Sigmoid colon (tissue), 7 donors: ENCODE data around the gene PATJ. TPM values are rescaled to one million over a fixed set of nuclear protein-coding genes. Genes with fewer than 3 reads are reported as not detected.
"Not testable (repeated sequence)": the region's sequence is repeated elsewhere in the genome, so short reads cannot be mapped to it uniquely, and the experiment has no call there.

Experiments
- DNase-seq: peaks from one replicate; pipeline ENCODE4 v3.0.0-alpha.2; 2019
- H3K27ac ChIP-seq, 4 donors: fragments of 200-600 bp; sonication (generic); one replicate each; pipeline ENCODE4 v1.5.1; 2016 to 2019; ENCODE audit warnings: mild to moderate bottlenecking in 1 of 4
- H3K27me3 ChIP-seq, 3 donors: fragments of 200-600 bp; sonication (generic); one replicate each; pipeline ENCODE4 v1.5.1; 2019; ENCODE audit warnings: mild to moderate bottlenecking in 1 of 3
- H3K36me3 ChIP-seq, 4 donors: fragments of 200-600 bp; sonication (generic); one replicate each; pipeline ENCODE4 v1.5.1; 2016 to 2019
- H3K4me1 ChIP-seq, 4 donors: fragments of 200-600 bp; sonication (generic); one replicate each; pipeline ENCODE4 v1.5.1; 2017 to 2019
- H3K4me3 ChIP-seq, 4 donors: fragments of 200-600 bp; sonication (generic); one replicate each; pipeline ENCODE4 v1.5.1; 2017 to 2019; ENCODE audit warnings: mild to moderate bottlenecking in 2 of 4, moderate library complexity in 1 of 4
- H3K9me3 ChIP-seq, 4 donors: fragments of 200-600 bp in 3 of 4; sonication (generic) in 3 of 4; one replicate each; pipeline versions ENCODE4 v1.5.1 to v1.6.1; 2013 to 2019
- CTCF ChIP-seq, 4 experiments: fragments of 450-650 bp in 3 of 4; fragments of 200-600 bp in 1 of 4; IDR thresholded peaks; one replicate each; pipeline ENCODE4 v1.5.1; 2016 to 2019; ENCODE audit warnings: antibody characterized with exemption in 4 of 4, mild to moderate bottlenecking in 3 of 4, moderate library complexity in 2 of 4
- EP300 ChIP-seq, 4 donors: sonication (generic); formaldehyde crosslinking; IDR thresholded peaks; one replicate each; pipeline ENCODE4 v1.6.1; 2017; ENCODE audit warnings: antibody characterized with exemption in 4 of 4
- POLR2A ChIP-seq, 2 donors: fragments of 450-650 bp; IDR thresholded peaks; one replicate each; pipeline ENCODE4 v1.6.1; 2016; ENCODE audit warnings: antibody characterized with exemption in 2 of 2, mild to moderate bottlenecking in 2 of 2, moderate library complexity in 2 of 2
- POLR2AphosphoS5 ChIP-seq, 4 donors: sonication (generic); formaldehyde crosslinking; IDR thresholded peaks; one replicate each; pipeline ENCODE4 v1.6.1; 2017; ENCODE audit warnings: antibody characterized with exemption in 4 of 4
- WGBS, 2 donors: extraction: QIAGEN DNeasy Blood & Tissue Kit; methylation state at CpG; one replicate each; pipeline ENCODE4 v1.1.7; 2013; 5-methylcytosine and 5-hydroxymethylcytosine counted together
- intact Hi-C: fragments of 100-400 bp; cut with DNase I; formaldehyde crosslinking; loops from one replicate; pipeline ENCODE4 v1.15.1; 2023
- polyA plus RNA-seq, 3 donors: library from polyadenylated mRNA; stranded (reverse); fragments of 200-250 nt; gene quantifications; one replicate each; pipeline ENCODE4 v1.2.3, GENCODE V29; 2013
- total RNA-seq, 4 donors: library from RNA; depleted of rRNA; stranded (reverse); fragments of >200 nt; gene quantifications; one replicate each; pipeline ENCODE4 v1.1.0, GENCODE V29; 2016
- donor health status: healthy with polysubstance abuse.
- donor health status: Bipolar disorder and iron deficiency.
- donor health status: healthy.

The PATJ gene
- total and polyA plus RNA-seq, 7 donors = 10.2 to 33.2 (median 21.3) TPM

- peaks cover 0 to 12% (median 0%) of the 10 kb centered on the region in 4 donors for H3K36me3 ChIP-seq
Observed at GRCh38 chr1:61825393-61825792, 83.1 kb downstream of the PATJ start.

GRCh38 chr1:61828805-61829204 is 86.5 kb downstream of the PATJ start:
- WGBS, 2 donors = 82 to 90% methylated on average over 3 of the region's 3 CpGs

More at GRCh38 chr1:61825393-61825792, 83.1 kb downstream of the PATJ start:
- 5 to 43% methylated on average over 1 of the region's 1 CpG for WGBS, 2 donors
- Histone ChIP-seq H3K4me1 (peaks cover 0 to 18% (median 12%) of the 10 kb centered on the region in 4 donors), H3K27ac (peak overlapping the region in 3 of 4 donors; percentile 44 to 67 (median 61)), H3K9me3 (no peaks in the 10 kb centered on the region), H3K4me3 (no peak overlapping the region), H3K27me3 (no peaks in the 10 kb centered on the region)
- intact Hi-C loops = no loop called here
- TF ChIP-seq POLR2AphosphoS5 (IDR thresholded peaks at IDR 0.05) (peak in 2 of 4 donors; percentile 8 to 23), POLR2A (IDR thresholded peaks at IDR 0.05) (no peak), EP300 (IDR thresholded peaks at IDR 0.05) (no peak)
- DNase-seq = no peak

GRCh38 chr1:61836649-61837048 is 94.4 kb downstream of the PATJ start:
- Histone ChIP-seq H3K27ac (peak overlapping the region; percentile 47 to 83 (median 76)), H3K4me1 (peaks cover 0 to 58% (median 34%) of the 10 kb centered on the region in 4 donors)

More at GRCh38 chr1:61828805-61829204, 86.5 kb downstream of the PATJ start:
- TF ChIP-seq POLR2AphosphoS5 (IDR thresholded peaks at IDR 0.05) = no peak
- no peak for TF ChIP-seq CTCF (IDR thresholded peaks at IDR 0.05)
- no peak for TF ChIP-seq EP300 (IDR thresholded peaks at IDR 0.05)
- no peak for TF ChIP-seq POLR2A (IDR thresholded peaks at IDR 0.05)
- no peak overlapping the region for H3K4me3 ChIP-seq
- intact Hi-C loops = no loop called here
- no peaks in the 10 kb centered on the region for H3K27me3 ChIP-seq
- H3K27ac ChIP-seq = no peak overlapping the region
- H3K4me1 ChIP-seq = peaks cover 0 to 18% (median 12%) of the 10 kb centered on the region in 4 donors
- no peak for DNase-seq
- no peaks in the 10 kb centered on the region for H3K9me3 ChIP-seq
- peaks cover 0 to 12% (median 0%) of the 10 kb centered on the region in 4 donors for H3K36me3 ChIP-seq

GRCh38 chr1:61837607-61838006 is 95.3 kb downstream of the PATJ start:
- DNase-seq, H3K4me3 ChIP-seq, H3K36me3 ChIP-seq, H3K9me3 ChIP-seq, H3K27me3 ChIP-seq: not testable (repeated sequence)
- intact Hi-C loops = loop anchor here (5.0 kb wide), 1 partner anchor 95 kb away; the partner anchor contains the start of gene PATJ
- peaks cover 0 to 60% (median 34%) of the 10 kb centered on the region in 4 donors for H3K4me1 ChIP-seq
- WGBS, 2 donors = 93 to 94% methylated on average over 6 of the region's 6 CpGs
- peak overlapping the region; percentile 47 to 83 (median 76) for H3K27ac ChIP-seq

More at GRCh38 chr1:61836649-61837048, 94.4 kb downstream of the PATJ start:
- Histone ChIP-seq H3K27me3 (no peaks in the 10 kb centered on the region), H3K9me3 (no peaks in the 10 kb centered on the region), H3K4me3 (no peak overlapping the region), H3K36me3 (no peaks in the 10 kb centered on the region)
- 60 to 75% methylated on average over 3 of the region's 3 CpGs for WGBS, 2 donors
- TF ChIP-seq EP300 (IDR thresholded peaks at IDR 0.05) (peak; percentile 17 to 93 (median 80)), POLR2A (IDR thresholded peaks at IDR 0.05) (no peak), CTCF (IDR thresholded peaks at IDR 0.05) (no peak), POLR2AphosphoS5 (IDR thresholded peaks at IDR 0.05) (peak; percentile 68 to 83 (median 77))
- DNase-seq = peak; percentile 75
- intact Hi-C loops = loop anchor here (5.0 kb wide), 1 partner anchor 94 kb away; the partner anchor contains the start of gene PATJ

GRCh38 chr1:61839679-61840078 is 97.4 kb downstream of the PATJ start:
- Histone ChIP-seq H3K27me3 (no peaks in the 10 kb centered on the region), H3K9me3 (no peaks in the 10 kb centered on the region), H3K4me3 (no peak overlapping the region), H3K36me3 (no peaks in the 10 kb centered on the region), H3K4me1 (peaks cover 0 to 60% (median 34%) of the 10 kb centered on the region in 4 donors), H3K27ac (peak overlapping the region in 2 of 4 donors; percentile 55 to 80)
- intact Hi-C loops = loop anchor here (5.0 kb wide), 1 partner anchor 97 kb away; the partner anchor contains the start of gene PATJ
- WGBS, 2 donors = 69 to 90% methylated on average over 2 of the region's 2 CpGs
- no peak for TF ChIP-seq CTCF (IDR thresholded peaks at IDR 0.05)
- TF ChIP-seq POLR2A (IDR thresholded peaks at IDR 0.05) = no peak
- no peak for TF ChIP-seq EP300 (IDR thresholded peaks at IDR 0.05)
- TF ChIP-seq POLR2AphosphoS5 (IDR thresholded peaks at IDR 0.05) = no peak
- no peak for DNase-seq
